ENCODE results near the gene NACC2.

NACC2 gene

DNA sequence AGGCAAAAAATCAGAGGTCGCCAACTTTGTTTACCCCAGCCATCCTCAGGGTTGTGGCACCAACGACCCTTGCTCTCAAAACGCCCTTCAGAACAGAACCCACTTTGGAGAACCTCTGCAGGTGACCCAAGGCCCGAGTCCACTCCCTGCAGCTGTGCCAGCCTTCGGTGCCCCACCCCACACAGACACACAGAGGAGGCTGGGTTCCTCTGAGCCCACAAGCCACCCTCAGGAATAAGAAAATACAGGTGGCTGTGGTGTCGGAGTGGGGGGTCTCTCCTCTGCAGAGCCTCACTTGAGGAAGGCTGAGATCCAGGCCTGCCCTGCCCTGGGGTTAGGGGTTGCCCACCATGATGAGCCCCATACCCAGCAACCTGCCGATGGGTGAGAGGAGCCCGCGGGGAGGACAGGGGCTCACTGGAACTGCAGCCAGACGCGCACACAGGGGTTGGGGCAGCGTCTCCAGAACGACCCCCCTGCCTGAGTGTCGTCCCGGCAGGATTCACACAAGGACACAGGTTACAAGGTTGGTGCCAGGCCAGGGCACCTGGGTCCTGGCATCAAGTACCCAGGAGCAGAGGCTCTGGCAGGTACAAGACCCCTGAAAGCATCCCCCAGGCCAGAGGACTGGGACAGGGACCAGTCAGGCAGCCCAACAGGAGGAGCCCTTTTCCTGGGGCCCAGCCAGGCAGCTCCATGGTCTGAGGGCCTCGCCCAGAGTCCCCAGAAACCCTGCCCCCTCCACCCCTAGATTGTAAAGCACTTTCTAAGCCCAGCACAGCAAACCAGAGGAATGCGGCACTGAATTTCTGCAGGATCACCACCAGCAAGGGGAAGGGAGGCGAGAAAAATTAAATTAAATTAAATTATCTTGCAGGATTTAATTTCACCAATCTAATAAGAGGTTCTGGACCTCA is 40.0 kb downstream of the NACC2 start:
- DNase-seq = no peak

DNA sequence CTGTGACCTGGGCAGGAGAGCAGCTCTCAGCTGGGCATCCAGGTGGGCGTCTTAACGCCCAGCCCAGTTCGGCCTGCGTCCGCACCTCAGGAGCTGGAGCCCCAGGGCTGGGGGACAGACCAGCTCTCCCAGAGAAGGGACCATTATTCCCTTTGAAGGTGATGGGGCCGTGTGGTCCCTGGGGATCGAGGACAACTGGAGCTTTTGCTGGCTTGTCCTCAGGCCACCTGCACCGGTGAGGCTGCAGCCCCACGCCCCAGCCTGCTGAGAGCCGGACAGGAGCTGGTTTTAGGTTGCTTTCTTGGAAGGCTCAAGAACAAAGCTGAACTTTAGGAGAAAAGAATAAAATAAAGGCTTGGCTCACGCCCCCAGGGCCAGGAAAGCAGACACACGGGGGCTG is 40.9 kb downstream of the NACC2 start:
- no peak for DNase-seq

GRCh38 chr9:136053757-136054142 is 41.3 kb downstream of the NACC2 start:
- no peak for DNase-seq

- DNase-seq = no peak
Observed at GRCh38 chr9:136052991-136053756, 41.9 kb downstream of the NACC2 start.

GRCh38 chr9:136052472-136052880 is 42.6 kb downstream of the NACC2 start:
- DNase-seq = no peak

GRCh38 chr9:136051837-136052471 is 43.1 kb downstream of the NACC2 start:
- no peak for DNase-seq

GRCh38 chr9:136051453-136051836 is 43.6 kb downstream of the NACC2 start:
- DNase-seq = no peak

DNA sequence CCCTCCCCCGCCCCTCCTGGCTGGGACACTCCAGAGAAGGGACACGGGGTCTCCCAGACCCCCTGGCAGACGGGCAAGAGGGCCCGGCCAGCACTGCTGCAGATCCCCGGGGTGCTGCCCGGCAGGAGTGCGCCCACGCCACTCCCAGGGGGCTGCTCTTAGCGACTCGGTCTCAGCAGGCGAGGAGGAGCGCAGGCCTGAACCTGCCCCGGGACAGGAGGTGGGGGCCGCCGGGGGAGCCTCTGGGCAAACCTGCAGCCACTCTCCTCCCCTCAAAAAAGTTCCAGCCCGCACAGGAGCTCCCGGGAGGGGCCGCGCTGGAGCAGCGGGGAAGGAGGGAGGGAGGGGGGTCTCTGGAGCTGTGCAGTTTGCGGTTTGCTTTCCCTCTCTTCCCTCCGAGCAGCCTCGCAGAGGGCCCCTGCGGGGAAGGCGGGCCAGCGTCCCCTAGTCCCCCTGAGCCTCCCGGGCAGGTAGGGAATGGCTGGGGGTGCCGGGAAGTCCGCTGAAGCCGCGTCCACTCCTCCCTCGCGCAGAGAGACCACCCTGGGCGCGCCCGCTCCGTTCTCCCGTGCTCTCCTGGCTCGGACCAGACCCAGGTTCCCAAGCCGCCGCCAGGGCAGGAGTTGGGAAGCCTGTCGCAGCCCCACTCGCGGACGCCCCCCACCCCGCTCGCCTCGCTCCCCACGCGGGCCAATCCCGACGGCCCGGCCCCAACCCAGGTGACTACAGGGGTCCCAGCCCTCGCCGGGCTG is 44.2 kb downstream of the NACC2 start:
- no peak for DNase-seq

- no peak for DNase-seq
Observed at GRCh38 chr9:136050266-136050700, 44.8 kb downstream of the NACC2 start.

DNA sequence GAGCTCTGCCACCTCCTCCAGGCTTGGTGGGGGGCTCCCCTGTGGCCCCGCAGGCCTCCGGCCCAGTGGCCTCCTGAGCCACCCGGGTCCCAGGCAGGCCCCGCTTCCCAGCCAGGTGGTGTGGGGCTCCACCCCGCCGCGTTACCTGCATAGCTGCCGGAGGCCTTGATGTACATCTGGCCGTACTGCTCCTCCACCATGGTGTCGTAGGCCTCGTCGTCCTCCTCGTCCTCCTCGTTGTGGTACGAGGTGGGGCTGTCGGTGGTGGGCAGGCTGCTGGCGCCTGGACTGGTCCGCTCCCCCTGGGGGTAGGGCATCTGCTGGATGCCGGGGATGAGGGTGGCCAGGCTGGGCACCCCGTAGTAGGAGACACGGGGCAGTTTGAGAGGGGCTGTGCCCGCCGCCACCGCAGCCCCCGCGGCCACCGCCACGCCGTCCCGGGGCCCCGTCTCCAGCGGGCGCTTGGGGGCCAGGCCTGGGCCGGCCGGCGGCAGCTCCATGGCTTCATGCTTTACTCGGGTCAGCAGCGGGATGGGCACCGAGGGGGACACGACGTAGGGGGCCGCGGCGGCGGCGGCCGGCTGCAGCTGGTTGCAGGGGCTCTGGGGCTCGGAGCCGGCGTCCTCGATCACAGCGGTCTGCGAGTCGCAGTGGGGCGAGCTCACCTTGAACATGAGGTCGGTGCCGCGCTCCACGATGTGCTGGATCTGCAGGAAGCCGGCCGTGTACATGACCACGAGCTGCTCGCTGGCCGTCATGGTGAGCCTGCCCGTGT is 45.4 kb downstream of the NACC2 start:
- DNase-seq = no peak

DNA sequence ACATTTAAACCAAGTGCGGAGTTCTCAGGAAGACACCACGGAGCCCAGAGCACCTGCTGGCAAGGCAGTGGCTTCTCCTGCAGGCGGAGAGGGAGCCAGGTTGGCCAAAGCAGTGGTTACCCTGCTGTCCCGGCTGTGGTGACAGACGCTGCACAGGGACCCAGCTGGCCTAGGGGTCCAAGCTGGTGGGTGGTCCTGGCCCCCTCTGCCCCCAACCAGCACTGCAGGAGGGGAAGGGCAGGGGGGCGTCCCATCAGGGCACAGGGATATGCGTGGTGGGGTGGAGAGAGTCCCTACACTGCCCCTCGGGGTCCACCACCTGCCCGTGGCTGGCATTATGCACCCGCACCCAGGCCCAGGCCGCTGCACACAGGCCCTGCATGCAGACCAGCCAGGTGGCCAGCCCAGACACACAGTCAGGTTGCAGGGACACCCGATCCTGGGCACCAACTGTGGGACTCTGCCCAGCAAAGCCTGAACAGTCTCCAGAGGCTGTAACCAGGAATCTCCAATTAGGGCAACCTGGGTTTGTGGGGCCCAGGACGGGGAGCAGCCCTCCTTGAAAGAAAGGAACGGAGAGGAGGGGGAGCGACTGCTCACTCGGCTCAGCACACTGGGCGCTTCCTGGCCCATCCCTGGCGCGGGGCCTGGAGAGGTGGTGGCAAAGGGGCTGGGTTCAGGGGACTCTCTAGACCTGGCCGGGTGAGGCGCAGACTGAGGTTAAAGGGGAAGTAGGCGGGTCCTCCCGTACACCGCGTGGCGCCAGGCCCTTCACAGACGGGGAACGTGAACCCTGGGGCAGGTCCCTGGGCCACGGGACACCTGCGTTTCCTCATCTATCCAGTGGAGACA is 46.3 kb downstream of the NACC2 start:
- no peak for DNase-seq

GRCh38 chr9:136047775-136048559 is 47.1 kb downstream of the NACC2 start:
- no peak for DNase-seq

GRCh38 chr9:136047076-136047774 is 47.9 kb downstream of the NACC2 start:
- DNase-seq = no peak

DNA sequence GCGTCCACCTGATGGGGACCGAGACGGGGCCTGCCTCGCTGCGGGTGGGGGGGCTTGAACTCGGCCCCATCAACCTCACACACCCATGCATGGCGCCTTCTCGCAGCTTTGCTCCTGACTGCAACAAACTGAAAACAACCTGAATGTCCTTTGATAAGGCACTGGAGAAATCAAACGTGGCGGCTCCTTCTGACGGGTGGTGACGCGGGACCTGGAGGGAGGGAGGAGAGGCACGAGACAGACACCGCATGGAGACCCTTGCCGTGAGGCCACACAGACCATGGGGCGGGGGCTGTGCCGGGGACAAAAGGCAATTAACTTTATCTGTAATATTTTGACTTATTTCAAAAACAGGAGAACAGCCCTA is 48.6 kb downstream of the NACC2 start:
- no peak for DNase-seq

DNA sequence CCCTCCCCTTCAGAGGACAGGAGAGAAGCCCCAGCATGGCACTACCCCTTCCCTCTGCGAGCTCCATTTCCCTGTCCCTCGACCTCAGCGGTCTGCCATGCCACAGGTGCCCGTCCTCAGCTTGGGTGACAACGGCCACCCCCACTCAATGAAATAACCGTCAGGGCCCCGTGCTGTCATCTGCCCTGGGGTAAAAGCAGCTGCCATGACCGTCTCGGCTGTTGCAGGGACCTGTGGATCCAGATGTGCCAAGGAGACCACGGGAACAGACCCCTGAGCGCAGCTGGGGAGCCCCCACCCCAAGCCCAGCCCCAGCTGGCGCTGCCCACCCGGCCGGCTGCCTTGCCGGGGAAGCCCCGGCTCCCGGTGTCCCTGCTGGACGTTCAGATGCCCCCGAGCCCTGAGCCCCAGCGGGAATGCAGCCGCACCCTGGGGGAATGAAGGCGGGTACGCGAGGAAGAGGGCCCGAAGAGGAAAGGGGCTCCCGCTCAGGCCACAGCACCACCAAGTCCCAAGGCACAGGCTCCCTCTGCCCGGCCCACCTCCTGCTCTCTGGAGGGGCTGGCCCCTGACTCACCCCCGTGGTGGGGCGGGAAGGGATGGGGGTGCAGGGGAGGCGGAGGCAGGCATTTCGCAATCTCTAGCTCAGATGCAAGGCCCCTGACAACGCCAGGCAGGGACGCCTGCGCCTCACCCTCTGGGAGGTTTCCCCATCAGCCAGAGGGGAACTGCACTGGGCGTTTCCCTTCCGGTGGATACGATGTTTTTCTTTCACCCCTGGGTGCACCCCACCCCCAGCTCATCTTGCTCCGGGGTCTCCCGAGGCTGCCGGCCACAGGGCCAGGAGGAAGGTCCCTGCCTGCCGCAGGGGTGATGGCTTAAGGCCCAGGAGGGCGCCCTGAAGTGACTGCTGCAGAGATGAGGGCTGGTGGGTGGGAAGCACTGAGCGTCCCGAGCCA is 49.2 kb downstream of the NACC2 start:
- DNase-seq = no peak

DNA sequence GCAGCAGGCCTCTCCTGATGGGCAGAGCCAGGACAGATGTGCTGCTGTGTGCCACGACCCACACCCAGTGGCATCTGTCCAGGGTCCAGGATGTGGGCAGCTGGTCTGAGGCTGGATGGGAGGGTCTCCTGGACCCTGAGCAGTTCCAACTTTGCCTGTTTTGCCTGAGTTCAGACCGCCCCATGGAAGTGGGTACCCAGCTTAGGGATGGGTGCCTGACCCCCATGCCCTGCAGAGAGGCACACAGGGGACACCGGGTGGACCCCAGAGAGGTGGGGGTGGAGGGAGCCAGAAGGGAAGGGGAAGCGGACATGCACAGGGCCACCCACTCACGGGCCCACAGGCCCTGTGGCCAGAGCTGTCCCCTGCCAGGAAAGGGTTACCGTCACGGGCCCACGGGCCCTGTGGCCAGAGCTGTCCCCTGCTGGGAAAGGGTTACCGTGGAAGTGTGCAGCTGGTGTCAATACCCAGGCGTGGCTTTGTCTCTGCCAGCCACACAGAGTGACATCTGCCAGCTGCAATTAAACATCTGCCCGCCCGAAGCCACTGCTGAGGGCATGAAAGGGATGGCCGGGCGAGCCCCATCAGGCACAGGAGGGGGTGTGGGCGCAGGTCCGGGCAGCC is 50.0 kb downstream of the NACC2 start:
- DNase-seq = no peak

DNA sequence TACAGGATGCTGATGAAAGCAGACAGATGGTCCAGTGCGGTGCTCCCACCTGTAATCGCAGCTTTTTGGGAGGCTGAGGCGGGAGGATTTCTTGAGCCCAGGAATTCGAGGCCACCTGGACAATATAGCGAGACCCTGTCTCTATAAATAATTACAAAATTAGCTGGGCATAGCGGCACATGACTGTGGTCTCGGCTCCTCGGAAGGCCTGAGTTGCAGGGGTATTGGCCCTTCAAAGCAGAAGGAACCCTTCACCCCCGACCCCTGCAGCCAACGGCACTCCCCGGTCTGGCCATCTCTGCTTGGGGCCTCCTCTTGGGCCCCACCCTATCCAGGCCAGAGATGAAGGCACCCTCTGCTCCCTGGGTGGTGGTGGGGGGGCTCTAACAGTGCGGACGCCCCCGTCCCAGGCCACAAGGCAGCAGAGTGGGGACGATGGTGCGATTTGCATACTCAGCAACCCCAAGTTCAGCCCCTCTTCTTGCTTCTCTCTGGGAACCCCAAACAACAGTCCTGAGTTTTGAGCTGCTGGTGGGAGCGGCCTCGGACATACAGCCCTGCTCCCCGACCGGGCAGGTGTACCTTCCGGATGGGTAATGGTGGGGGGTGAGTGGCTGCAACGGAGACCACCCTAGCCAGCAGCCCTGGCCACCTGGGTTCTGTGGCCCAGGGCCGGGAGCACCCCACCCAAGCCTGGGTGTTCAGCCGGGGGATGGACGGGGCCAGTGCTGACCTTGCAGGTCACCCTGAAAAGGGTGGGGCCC is 50.7 kb downstream of the NACC2 start:
- DNase-seq = no peak
